ENCODE data around the gene RNASE12.

The RNASE12 gene

GRCh38 chr14:20553024-20553423 lies 38.2 kb downstream of the RNASE12 start:
- H3K9ac ChIP-seq (ENCODE audit: low read length), result no peak overlapping the region
- no peaks in the 10 kb centered on the region for H3K9me2 ChIP-seq (replicated peaks; ENCODE audit: insufficient read depth, low read length)
- TF ChIP-seq EZH2 (optimal IDR thresholded peaks at IDR 0.05; ENCODE audit: low read depth, low read length) (no peak), EZH2phosphoT487 (IDR thresholded peaks at IDR 0.05; ENCODE audit: low read length) (no peak), CTCF (IDR thresholded peaks at IDR 0.05; ENCODE audit: low read length) (no peak)
- no peaks in the 10 kb centered on the region for H3F3A ChIP-seq (ENCODE audit: insufficient read depth, low read length)
- H3K27me3 ChIP-seq (replicated peaks; ENCODE audit: insufficient read depth, low read length), result no peaks in the 10 kb centered on the region
- no peak overlapping the region for H2AFZ ChIP-seq (ENCODE audit: low read length)
- no peak overlapping the region for H3K27ac ChIP-seq (ENCODE audit: low read length)
- no peaks in the 10 kb centered on the region for H4K20me1 ChIP-seq (ENCODE audit: insufficient read depth, low read length)
- DNase-seq, result no peak
- no peak overlapping the region for H3K4me2 ChIP-seq (ENCODE audit: low read depth, low read length)
- H3K4me3 ChIP-seq (ENCODE audit: low read length), result no peak overlapping the region
- no peaks in the 10 kb centered on the region for H3K9me3 ChIP-seq (replicated peaks; ENCODE audit: insufficient read depth, low read length)
- H3K36me3 ChIP-seq (replicated peaks; ENCODE audit: insufficient read depth, low read length), result no peaks in the 10 kb centered on the region
- no peaks in the 10 kb centered on the region for H3K4me1 ChIP-seq (ENCODE audit: low read length)
- no peaks in the 10 kb centered on the region for H3K79me2 ChIP-seq (ENCODE audit: low read length)

DNA sequence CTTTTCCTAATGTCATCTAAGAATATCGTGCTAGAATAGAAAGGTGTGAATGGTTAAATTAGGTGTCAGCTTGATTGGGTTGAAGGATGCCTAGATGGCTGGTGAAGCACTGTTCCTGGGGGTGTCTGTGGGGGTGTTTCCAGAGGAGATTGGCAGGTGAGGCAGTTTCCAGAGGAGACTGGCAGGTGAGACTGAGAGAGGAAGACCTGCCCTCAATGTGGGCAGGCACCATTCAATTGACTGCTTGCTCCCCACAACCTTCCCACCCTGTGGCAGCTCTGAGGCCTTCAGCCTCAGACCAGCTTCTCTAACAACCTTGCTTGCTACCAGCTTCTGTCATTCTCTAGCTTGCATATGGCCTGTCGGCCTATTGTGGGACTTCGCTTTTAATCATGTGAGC lies 39.6 kb downstream of the RNASE12 start:
- TF ChIP-seq EZH2phosphoT487 (IDR thresholded peaks at IDR 0.05; ENCODE audit: low read length) (no peak), CTCF (IDR thresholded peaks at IDR 0.05; ENCODE audit: low read length) (no peak), EZH2 (optimal IDR thresholded peaks at IDR 0.05; ENCODE audit: low read depth, low read length) (no peak)
- no peak overlapping the region for H3K9ac ChIP-seq (ENCODE audit: low read length)
- no peak for DNase-seq
- H3K79me2 ChIP-seq (ENCODE audit: low read length), result no peaks in the 10 kb centered on the region
- no peaks in the 10 kb centered on the region for H3K36me3 ChIP-seq (replicated peaks; ENCODE audit: insufficient read depth, low read length)
- H4K20me1 ChIP-seq (ENCODE audit: insufficient read depth, low read length), result no peaks in the 10 kb centered on the region
- H3K4me1 ChIP-seq (ENCODE audit: low read length), result no peaks in the 10 kb centered on the region
- no peak overlapping the region for H3K27ac ChIP-seq (ENCODE audit: low read length)
- H3K4me2 ChIP-seq (ENCODE audit: low read depth, low read length), result no peak overlapping the region
- H3K9me2 ChIP-seq (replicated peaks; ENCODE audit: insufficient read depth, low read length), result no peaks in the 10 kb centered on the region
- H3K27me3 ChIP-seq (replicated peaks; ENCODE audit: insufficient read depth, low read length), result no peaks in the 10 kb centered on the region
- no peaks in the 10 kb centered on the region for H3F3A ChIP-seq (ENCODE audit: insufficient read depth, low read length)
- no peak overlapping the region for H2AFZ ChIP-seq (ENCODE audit: low read length)
- no peak overlapping the region for H3K4me3 ChIP-seq (ENCODE audit: low read length)
- no peaks in the 10 kb centered on the region for H3K9me3 ChIP-seq (replicated peaks; ENCODE audit: insufficient read depth, low read length)

- no peak overlapping the region for H3K9ac ChIP-seq (ENCODE audit: low read length)
- H3K27me3 ChIP-seq (replicated peaks; ENCODE audit: insufficient read depth, low read length), result no peaks in the 10 kb centered on the region
- H4K20me1 ChIP-seq (ENCODE audit: insufficient read depth, low read length), result no peaks in the 10 kb centered on the region
- no peaks in the 10 kb centered on the region for H3K9me3 ChIP-seq (replicated peaks; ENCODE audit: insufficient read depth, low read length)
- no peaks in the 10 kb centered on the region for H3F3A ChIP-seq (ENCODE audit: insufficient read depth, low read length)
- H3K36me3 ChIP-seq (replicated peaks; ENCODE audit: insufficient read depth, low read length), result no peaks in the 10 kb centered on the region
- no peak overlapping the region for H3K4me3 ChIP-seq (ENCODE audit: low read length)
- H3K4me1 ChIP-seq (ENCODE audit: low read length), result no peaks in the 10 kb centered on the region
- no peaks in the 10 kb centered on the region for H3K9me2 ChIP-seq (replicated peaks; ENCODE audit: insufficient read depth, low read length)
- TF ChIP-seq EZH2 (optimal IDR thresholded peaks at IDR 0.05; ENCODE audit: low read depth, low read length) (no peak), EZH2phosphoT487 (IDR thresholded peaks at IDR 0.05; ENCODE audit: low read length) (no peak), CTCF (IDR thresholded peaks at IDR 0.05; ENCODE audit: low read length) (no peak)
- H3K27ac ChIP-seq (ENCODE audit: low read length), result no peak overlapping the region
- H2AFZ ChIP-seq (ENCODE audit: low read length), result no peak overlapping the region
- no peak overlapping the region for H3K4me2 ChIP-seq (ENCODE audit: low read depth, low read length)
- DNase-seq, result no peak
- no peaks in the 10 kb centered on the region for H3K79me2 ChIP-seq (ENCODE audit: low read length)
Observed at GRCh38 chr14:20550926-20551325, 40.2 kb downstream of the RNASE12 start.
